Naive B cell (primary cell): ENCODE data around the gene COL9A3. TPM values are rescaled to one million over a fixed set of nuclear protein-coding genes. Genes with fewer than 3 reads are reported as not detected.

Experiments used
- ATAC-seq, 2 donors: fragments of 150-1000 bp; cut with Tn5 transposase; 2 replicates each; pipeline ENCODE4 v1.10.0; 2021; ENCODE audit warnings: low read depth in 2 of 2, mild to moderate bottlenecking in 2 of 2, moderate library complexity in 2 of 2
- DNase-seq: peaks from one replicate; pipeline ENCODE4 v3.0.0; 2022
- H3K27ac Mint-ChIP-seq, 6 donors: one replicate each; pipeline ENCODE4 v1.8.0; 2020 to 2022; ENCODE audit warnings: mild to moderate bottlenecking in 6 of 6, mixed read lengths in 6 of 6, moderate library complexity in 5 of 6, inconsistent platforms in 2 of 6
- H3K27me3 Mint-ChIP-seq, 3 donors: one replicate each; pipeline ENCODE4 v1.8.0; 2021 to 2022; ENCODE audit warnings: mixed read lengths in 3 of 3, mild to moderate bottlenecking in 1 of 3
- H3K36me3 Mint-ChIP-seq, 2 donors: one replicate each; pipeline ENCODE4 v1.8.0; 2020 to 2022; ENCODE audit warnings: mixed read lengths in 2 of 2, inconsistent platforms in 1 of 2, mild to moderate bottlenecking in 1 of 2
- H3K4me1 Mint-ChIP-seq, 3 donors: one replicate each; pipeline ENCODE4 v1.8.0; 2020 to 2022; ENCODE audit warnings: mixed read lengths in 3 of 3, inconsistent platforms in 1 of 3, mild to moderate bottlenecking in 1 of 3, moderate library complexity in 1 of 3
- H3K4me3 Mint-ChIP-seq, 8 donors: one replicate each; pipeline ENCODE4 v1.8.0; 2020 to 2022; ENCODE audit warnings: mild to moderate bottlenecking in 8 of 8, mixed read lengths in 8 of 8, moderate library complexity in 8 of 8, inconsistent platforms in 2 of 8
- H3K9me3 Mint-ChIP-seq, 7 donors: one replicate each; pipeline ENCODE4 v1.8.0; 2020 to 2022; ENCODE audit warnings: mixed read lengths in 7 of 7, mild to moderate bottlenecking in 5 of 7, inconsistent platforms in 2 of 7, moderate library complexity in 1 of 7
- polyA plus RNA-seq, 6 donors: library from polyadenylated mRNA; unstranded; fragments of 300-500 nt; fragmentation: Illumina TruSeq; gene quantifications; one replicate each; pipeline ENCODE4 v1.2.3, GENCODE V29; 2021; ENCODE audit warnings: low read depth in 6 of 6

COL9A3 gene
- polyA plus RNA-seq, 6 donors from 2014 or later: 1.2 to 19.6 (median 2.6) TPM

DNA sequence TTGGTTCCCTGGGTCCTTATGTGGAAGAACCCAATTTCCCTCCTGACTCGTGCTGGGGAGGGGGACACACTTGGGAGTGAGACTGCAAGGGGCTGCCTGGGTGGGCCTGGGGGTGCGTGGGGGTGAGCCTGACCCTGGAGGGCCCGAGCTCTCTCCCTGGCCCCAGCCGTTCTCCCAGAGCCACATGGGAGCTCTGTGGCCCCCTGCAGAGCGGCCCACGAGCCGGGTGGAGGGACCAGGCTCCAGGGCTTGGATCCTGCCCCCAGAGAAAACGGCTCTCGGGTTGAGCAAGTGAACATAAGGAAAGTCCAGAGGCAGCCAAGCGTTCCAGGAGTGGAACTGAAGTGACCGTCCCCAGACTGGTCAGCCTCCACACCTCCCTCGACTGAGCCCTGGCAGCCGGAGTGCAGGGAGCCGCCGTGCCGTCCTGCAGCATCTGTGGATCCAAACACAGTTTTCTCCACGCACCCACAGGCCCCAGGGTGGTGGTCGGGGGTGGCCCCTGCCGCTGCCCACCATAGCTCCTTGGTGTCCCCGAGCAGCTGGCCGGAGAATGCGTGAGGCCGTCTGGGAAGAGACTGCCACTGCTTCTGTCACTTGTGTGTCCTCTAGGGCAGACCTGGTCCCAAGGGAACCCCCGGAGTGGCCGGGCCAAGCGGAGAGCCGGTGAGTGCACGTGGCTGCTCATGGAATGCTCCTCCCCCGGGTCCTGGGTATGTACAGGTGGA lies 10.6 kb downstream of the COL9A3 start:
- no peaks in the 10 kb centered on the region for H3K36me3 Mint-ChIP-seq
- no peaks in the 10 kb centered on the region for H3K9me3 Mint-ChIP-seq
- DNase-seq (no peak), ATAC-seq (no peak)
- no peaks in the 10 kb centered on the region for H3K27me3 Mint-ChIP-seq
- peak overlapping the region in 1 of 6 donors; percentile 47 for H3K27ac Mint-ChIP-seq
- H3K4me1 Mint-ChIP-seq: peaks cover 8 to 15% (median 13%) of the 10 kb centered on the region in 3 donors
- peak overlapping the region in 1 of 8 donors; percentile 23 for H3K4me3 Mint-ChIP-seq

DNA sequence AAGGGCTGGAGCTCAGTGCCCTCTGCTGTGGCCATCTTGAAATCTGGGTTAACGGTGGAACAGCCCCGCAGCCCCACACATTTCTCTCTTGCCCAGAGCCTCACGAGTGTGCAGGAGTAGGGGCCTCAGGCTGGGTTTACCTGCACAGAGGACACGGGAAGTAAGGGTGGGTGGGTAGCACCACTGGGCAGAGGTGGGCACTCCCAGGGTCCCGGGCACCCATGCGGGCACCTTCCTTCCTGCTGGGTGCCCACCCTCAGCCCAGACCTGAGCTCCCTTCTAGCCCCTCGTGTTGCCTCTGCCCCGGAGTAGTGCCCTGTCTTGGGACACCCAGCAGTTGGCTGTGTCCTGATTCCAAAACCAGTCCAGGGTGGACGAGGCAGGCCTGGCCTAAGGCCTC lies 11.2 kb downstream of the COL9A3 start:
- DNase-seq: no peak
- Mint-ChIP-seq H3K9me3 (no peaks in the 10 kb centered on the region), H3K27me3 (no peaks in the 10 kb centered on the region), H3K4me1 (peaks cover 14 to 21% (median 18%) of the 10 kb centered on the region in 3 donors), H3K27ac (no peak overlapping the region), H3K36me3 (no peaks in the 10 kb centered on the region), H3K4me3 (no peak overlapping the region)
- no peak for ATAC-seq

DNA sequence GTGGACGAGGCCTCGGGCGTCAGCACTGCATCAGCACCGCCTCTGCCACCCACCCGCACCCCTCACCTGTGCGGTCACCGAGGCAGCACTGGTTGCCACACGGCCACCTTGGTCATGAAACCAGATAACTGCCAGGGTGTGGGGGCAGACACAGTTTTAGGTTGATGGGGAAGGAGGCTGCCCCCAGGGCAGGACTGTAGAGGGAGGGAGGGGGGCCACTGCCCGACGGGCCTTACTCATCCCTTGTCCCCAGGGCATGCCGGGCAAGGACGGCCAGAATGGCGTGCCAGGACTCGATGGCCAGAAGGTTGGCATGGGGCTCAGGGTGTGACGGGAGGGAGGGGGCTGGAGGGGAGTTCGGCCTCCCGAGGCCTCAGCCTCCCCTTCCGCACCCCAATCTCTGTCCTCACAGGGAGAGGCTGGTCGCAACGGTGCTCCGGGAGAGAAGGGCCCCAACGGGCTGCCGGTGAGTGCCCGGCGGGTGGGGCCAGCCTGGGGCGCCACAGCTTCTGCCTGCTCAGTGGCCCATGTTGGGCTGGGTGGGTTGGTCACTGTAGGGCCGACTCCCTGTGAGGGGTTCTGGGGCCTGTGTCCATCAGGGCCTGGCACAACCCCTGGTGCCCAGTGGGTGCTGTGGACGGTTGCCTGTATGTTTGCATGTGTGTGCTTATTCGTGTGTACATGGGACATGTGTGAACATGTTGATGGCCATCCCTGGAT lies 11.8 kb downstream of the COL9A3 start:
- ATAC-seq: no peak
- peaks cover 14 to 23% (median 21%) of the 10 kb centered on the region in 3 donors for H3K4me1 Mint-ChIP-seq

DNA sequence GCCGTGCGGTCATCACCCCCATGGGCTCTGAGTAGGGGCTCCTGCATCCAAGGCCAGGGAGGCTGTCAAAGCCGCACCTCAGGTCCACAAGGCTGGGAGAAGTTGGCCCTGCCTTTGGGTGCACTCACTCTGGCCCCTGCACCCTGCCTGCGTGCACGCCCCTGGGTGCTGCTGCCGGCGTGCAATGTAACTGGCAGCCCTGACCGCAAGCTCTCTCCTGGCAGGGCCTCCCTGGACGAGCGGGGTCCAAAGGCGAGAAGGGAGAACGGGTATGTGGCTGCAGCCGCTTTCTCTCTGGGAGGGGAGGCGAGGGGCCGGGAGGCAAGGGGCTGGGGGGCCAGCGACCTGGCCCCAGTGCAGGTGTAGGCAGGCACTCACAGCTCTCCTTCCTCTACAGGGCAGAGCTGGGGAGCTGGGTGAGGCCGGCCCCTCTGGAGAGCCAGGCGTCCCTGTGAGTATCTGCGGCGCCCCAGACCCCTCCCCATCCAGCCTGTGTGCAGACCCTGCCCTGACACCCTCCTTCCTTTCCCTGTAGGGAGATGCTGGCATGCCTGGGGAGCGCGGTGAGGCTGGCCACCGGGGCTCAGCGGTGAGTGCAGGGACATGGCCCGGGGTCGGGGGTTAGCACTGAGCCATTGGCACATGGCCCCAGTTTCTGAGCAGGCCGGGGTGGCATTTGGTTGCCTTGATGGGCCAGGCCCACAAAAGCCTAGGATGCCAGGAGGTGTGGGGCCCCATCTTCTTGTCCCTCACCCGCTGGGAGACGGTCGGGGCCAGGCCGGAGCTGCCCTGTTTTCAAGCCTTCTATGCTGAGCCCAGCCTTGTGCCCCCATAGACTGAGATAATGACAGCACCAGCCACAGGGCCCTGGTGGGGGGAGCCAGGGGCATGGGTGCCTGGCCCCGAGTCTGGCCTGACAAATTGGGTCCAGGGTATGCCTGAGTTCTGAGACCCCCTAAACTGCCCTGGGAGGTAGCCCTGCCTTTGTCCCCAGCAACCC lies 12.7 kb downstream of the COL9A3 start:
- Mint-ChIP-seq H3K4me3 (no peak overlapping the region), H3K9me3 (no peaks in the 10 kb centered on the region), H3K4me1 (peaks cover 14 to 22% (median 21%) of the 10 kb centered on the region in 3 donors), H3K27me3 (no peaks in the 10 kb centered on the region), H3K27ac (no peak overlapping the region), H3K36me3 (no peaks in the 10 kb centered on the region)
- DNase-seq: no peak
- no peak for ATAC-seq

More for the DNA sequence above, 11.8 kb downstream of the COL9A3 start:
- no peaks in the 10 kb centered on the region for H3K36me3 Mint-ChIP-seq
- H3K27me3 Mint-ChIP-seq: no peaks in the 10 kb centered on the region
- H3K4me3 Mint-ChIP-seq: no peak overlapping the region
- no peaks in the 10 kb centered on the region for H3K9me3 Mint-ChIP-seq
- H3K27ac Mint-ChIP-seq: no peak overlapping the region
- DNase-seq: no peak

DNA sequence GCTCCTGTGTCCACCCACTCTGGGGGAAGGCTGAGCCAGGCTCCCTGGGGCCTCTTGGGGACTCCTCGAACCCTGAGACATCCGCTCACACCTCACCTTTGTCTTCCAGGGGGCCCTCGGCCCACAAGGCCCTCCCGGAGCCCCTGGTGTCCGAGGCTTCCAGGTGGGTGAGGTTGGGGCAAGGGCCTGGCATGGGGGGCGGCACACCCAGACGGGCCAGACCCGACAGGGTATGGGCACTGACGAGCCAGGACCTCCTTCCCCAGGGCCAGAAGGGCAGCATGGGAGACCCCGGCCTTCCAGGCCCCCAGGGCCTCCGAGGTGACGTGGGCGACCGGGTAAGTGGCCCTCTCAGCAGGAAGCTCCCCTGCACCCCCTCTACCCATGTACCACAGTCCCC lies 13.4 kb downstream of the COL9A3 start:
- ATAC-seq (no peak), DNase-seq (no peak)
- H3K27ac Mint-ChIP-seq: no peak overlapping the region
- peaks cover 14 to 20% (median 19%) of the 10 kb centered on the region in 3 donors for H3K4me1 Mint-ChIP-seq
- no peaks in the 10 kb centered on the region for H3K27me3 Mint-ChIP-seq
- no peaks in the 10 kb centered on the region for H3K36me3 Mint-ChIP-seq
- no peaks in the 10 kb centered on the region for H3K9me3 Mint-ChIP-seq
- no peak overlapping the region for H3K4me3 Mint-ChIP-seq

DNA sequence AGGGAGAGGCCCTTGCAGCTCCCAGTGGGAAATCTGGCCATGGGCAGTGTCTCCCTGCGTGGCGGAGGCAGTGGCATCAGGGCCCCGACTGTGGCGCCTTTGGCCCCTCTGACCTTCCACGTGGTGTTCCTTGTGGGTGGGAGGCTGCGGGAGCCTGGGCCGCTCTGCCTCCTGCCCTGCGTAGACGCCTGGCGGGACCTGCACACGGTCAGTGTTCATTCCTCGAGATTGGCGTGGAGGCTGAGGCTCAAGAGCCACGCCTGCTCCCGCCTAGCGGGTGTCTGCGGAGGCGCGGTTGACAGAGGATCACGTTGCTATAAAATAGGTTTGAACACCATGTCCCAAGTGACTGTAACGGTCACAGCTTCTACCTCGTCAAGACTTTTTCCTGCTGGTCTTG lies 14.0 kb downstream of the COL9A3 start:
- H3K4me3 Mint-ChIP-seq: no peak overlapping the region
- no peaks in the 10 kb centered on the region for H3K9me3 Mint-ChIP-seq
- H3K27me3 Mint-ChIP-seq: no peaks in the 10 kb centered on the region
- peaks cover 14 to 23% (median 20%) of the 10 kb centered on the region in 3 donors for H3K4me1 Mint-ChIP-seq
- ATAC-seq: no peak
- no peak overlapping the region for H3K27ac Mint-ChIP-seq
- no peaks in the 10 kb centered on the region for H3K36me3 Mint-ChIP-seq
- DNase-seq: no peak

DNA sequence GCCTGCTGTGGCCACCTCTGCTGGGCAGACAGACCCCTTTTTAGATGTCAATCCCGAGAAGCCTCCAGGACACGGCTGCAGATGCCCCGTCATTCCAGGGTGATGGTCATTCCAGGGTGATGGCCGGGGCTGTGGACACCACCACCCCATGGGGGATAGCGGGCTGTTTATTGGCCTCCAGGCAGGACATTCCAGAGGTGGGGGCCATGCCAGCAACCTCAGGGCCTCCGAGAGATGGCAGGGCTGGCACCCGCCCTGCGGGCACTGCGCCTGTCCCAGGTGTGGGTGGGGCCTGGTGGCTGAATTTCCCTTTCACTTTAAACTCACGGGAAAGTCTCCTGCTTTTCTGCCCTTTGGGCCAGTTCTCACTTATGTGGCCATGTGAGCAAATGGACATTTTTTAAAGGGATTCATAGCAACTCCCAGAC lies 14.5 kb downstream of the COL9A3 start:
- H3K27me3 Mint-ChIP-seq: no peaks in the 10 kb centered on the region
- peak overlapping the region in 2 of 8 donors; percentile 74 to 76 for H3K4me3 Mint-ChIP-seq
- no peak for DNase-seq
- ATAC-seq: no peak
- H3K9me3 Mint-ChIP-seq: no peaks in the 10 kb centered on the region
- H3K36me3 Mint-ChIP-seq: no peaks in the 10 kb centered on the region
- H3K27ac Mint-ChIP-seq: no peak overlapping the region
- H3K4me1 Mint-ChIP-seq: peaks cover 14 to 27% (median 20%) of the 10 kb centered on the region in 3 donors

DNA sequence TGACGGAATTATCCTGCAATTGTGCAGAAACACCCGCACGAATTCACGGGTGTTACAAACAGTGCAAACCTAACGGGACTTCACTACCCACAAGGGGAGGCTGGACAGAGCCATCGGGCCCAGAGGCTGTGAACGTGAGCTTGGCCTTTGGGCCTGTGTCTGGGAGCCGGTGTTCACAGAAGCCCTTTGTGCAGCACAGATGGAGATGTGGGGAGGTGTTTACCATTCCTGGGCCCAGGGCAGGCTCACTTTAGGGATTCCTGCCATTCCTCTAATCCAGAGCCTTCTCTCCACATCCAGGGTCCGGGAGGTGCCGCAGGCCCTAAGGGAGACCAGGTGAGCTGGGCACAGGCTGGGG lies 15.0 kb downstream of the COL9A3 start:
- Mint-ChIP-seq H3K27me3 (no peaks in the 10 kb centered on the region), H3K4me3 (peak overlapping the region in 4 of 8 donors; percentile 28 to 76 (median 68)), H3K9me3 (no peaks in the 10 kb centered on the region), H3K27ac (peak overlapping the region in 1 of 6 donors; percentile 84), H3K4me1 (peaks cover 14 to 27% (median 20%) of the 10 kb centered on the region in 3 donors), H3K36me3 (no peaks in the 10 kb centered on the region)
- ATAC-seq (no peak), DNase-seq (no peak)

DNA sequence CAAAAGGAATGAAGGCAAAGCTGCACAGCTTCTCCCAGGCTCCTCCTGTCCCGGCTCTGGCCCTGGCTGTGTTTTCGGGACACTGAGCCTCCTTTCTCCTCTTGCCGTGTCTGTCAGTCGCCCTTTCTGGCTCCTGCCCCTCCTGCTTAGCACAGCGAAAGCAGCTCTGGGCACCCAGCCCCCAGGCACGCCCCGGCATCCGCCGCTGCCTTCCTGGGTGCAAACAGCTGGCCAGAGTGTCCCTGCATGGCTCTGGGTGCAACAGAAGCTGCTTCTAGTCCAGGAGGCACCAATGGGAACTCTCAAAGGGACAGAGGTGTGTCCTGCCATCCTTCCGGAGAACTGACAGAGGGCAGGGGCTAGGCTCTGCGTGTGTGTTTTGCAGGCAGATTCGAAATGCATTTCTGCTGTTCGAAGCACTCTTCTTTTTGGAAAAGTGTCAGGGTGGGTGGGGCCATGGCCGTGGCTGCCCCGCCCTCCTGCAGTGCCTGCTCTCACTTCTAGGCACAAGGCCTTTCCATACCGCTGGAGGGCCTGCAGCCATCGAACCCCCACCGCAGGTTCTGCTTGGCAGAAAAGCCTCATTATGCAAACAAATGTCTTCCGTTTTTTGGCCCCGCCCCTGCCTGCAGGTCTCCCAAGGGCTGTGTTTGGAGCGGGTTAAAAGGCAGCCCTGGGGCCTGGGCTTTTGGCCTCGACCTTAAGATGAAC lies 15.5 kb downstream of the COL9A3 start:
- Mint-ChIP-seq H3K9me3 (no peaks in the 10 kb centered on the region), H3K4me1 (peaks cover 14 to 30% (median 23%) of the 10 kb centered on the region in 3 donors), H3K4me3 (peak overlapping the region in 7 of 8 donors; percentile 53 to 89 (median 76)), H3K27ac (peak overlapping the region in 5 of 6 donors; percentile 25 to 90 (median 82)), H3K36me3 (no peaks in the 10 kb centered on the region), H3K27me3 (no peaks in the 10 kb centered on the region)
- ATAC-seq: peak; percentile 87 to 94
- DNase-seq: peak; percentile 84

DNA sequence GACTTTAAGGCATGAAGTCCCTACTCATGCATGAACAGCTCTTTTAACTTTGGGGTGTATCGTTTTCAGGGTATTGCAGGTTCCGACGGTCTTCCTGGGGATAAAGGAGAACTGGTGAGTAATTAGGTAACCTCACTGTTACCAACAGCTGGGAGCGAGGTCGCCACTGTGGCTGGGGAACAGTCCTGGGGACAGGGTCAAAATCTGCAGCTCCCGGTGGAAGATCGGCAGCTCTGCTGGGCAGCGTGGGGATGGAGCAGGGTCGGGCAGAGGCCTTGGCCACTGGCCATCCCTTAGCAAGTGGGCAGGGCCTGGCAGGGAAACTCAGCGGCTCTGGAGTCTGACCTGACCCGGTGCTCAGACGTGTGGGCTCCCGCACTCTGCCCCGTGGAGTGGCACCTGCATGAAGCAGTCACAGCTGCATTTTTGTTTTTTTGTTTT lies 16.1 kb downstream of the COL9A3 start:
- Mint-ChIP-seq H3K9me3 (no peaks in the 10 kb centered on the region), H3K27me3 (no peaks in the 10 kb centered on the region), H3K4me3 (peak overlapping the region in 7 of 8 donors; percentile 53 to 89 (median 76)), H3K27ac (peak overlapping the region in 5 of 6 donors; percentile 25 to 90 (median 82)), H3K4me1 (peaks cover 14 to 36% (median 29%) of the 10 kb centered on the region in 3 donors), H3K36me3 (no peaks in the 10 kb centered on the region)
- DNase-seq: no peak
- peak; percentile 24 to 36 for ATAC-seq

DNA sequence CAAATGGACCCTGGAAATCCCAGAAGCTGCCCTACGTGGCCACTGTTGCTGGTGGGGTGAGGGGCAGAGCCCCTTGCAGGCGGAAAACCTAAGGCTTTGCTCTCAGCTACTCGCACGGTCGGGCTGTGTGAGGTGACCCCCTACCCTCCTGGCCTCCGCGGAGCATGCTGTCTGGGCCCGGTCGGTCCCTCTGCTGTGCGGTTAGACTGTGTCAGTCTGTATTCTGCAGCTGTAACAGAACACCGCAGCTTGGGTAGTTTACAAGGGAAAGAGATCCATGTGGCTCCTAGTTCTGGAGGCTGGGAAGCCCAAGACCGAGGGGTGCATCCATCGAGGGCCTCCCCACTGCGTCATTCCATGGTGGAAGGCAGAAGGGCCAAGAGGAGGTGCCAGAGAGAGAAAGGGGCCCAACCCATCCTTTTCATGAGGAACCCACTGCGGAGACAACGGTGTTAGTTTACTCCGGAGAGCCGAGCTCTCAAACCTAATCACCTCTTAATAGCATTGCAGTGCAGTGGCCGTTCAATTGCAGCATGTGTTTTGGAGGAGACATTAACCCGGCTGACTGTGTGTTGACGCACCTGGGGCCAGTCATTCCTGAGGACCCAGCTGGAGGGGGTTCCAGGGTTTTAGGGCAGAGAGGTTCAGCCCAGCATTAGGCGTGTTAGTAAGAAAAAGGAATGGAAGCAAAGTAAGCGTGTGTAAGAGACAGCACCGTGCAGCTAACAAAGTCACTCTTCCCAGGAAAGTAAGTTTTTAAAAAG lies 18.3 kb downstream of the COL9A3 start:
- peaks cover 18 to 44% (median 37%) of the 10 kb centered on the region in 3 donors for H3K4me1 Mint-ChIP-seq
- H3K4me3 Mint-ChIP-seq: no peak overlapping the region
- no peaks in the 10 kb centered on the region for H3K27me3 Mint-ChIP-seq
- DNase-seq (no peak), ATAC-seq (no peak)
- H3K9me3 Mint-ChIP-seq: no peaks in the 10 kb centered on the region
- H3K27ac Mint-ChIP-seq: peak overlapping the region in 3 of 6 donors; percentile 4 to 69 (median 68)
- H3K36me3 Mint-ChIP-seq: no peaks in the 10 kb centered on the region
